ENCODE measurements around the gene NDFIP2. TPM values are rescaled to one million over a fixed set of nuclear protein-coding genes. Genes with fewer than 3 reads are reported as not detected.
A peak's percentile ranks its signal among the peaks of the same experiment; 100 is the strongest.

The NDFIP2 gene
- total RNA-seq, 4 donors from 2014 or later: 78.6 to 83.2 (median 80.7) TPM

GRCh38 chr13:79541426-79542049 lies 60.6 kb downstream of the NDFIP2 start:
- H3K4me3 ChIP-seq (ENCODE audit: low read depth, poor library complexity, severe bottlenecking): no peak overlapping the region
- intact Hi-C loops (cut with DNase I; ENCODE audit: low total_unique reads): no loop called here
- TF ChIP-seq CTCF (IDR thresholded peaks at IDR 0.05) (peak in 1 of 3 donors; percentile 54), POLR2A (IDR thresholded peaks at IDR 0.05) (no peak)
- 0% methylated on average over 1 of the region's 1 CpG for WGBS, 2 donors
- DNase-seq (ENCODE audit: low spot score in 2 of 2): no peak

- 65 to 74% methylated on average over 1 of the region's 1 CpG for WGBS, 2 donors
- DNase-seq (ENCODE audit: low spot score in 2 of 2): no peak
- no peak for TF ChIP-seq CTCF (IDR thresholded peaks at IDR 0.05)
- H3K4me3 ChIP-seq (ENCODE audit: low read depth, poor library complexity, severe bottlenecking): no peak overlapping the region
- intact Hi-C loops (cut with DNase I; ENCODE audit: low total_unique reads): no loop called here
Measured at GRCh38 chr13:79543883-79544282, 62.9 kb downstream of the NDFIP2 start.

GRCh38 chr13:79547211-79548195 lies 66.5 kb downstream of the NDFIP2 start:
- WGBS, 2 donors: 87 to 88% methylated on average over 4 of the region's 4 CpGs
- intact Hi-C loops (cut with DNase I; ENCODE audit: low total_unique reads): no loop called here
- no peak for TF ChIP-seq CTCF (IDR thresholded peaks at IDR 0.05)
- no peak for TF ChIP-seq POLR2A (IDR thresholded peaks at IDR 0.05)
- no peak overlapping the region for H3K4me3 ChIP-seq (ENCODE audit: low read depth, poor library complexity, severe bottlenecking)
- DNase-seq (ENCODE audit: low spot score in 2 of 2): no peak

- TF ChIP-seq POLR2A (IDR thresholded peaks at IDR 0.05) (no peak), CTCF (IDR thresholded peaks at IDR 0.05) (no peak)
- DNase-seq (ENCODE audit: low spot score in 2 of 2): no peak
Measured at GRCh38 chr13:79548902-79549301, 67.9 kb downstream of the NDFIP2 start.

DNA sequence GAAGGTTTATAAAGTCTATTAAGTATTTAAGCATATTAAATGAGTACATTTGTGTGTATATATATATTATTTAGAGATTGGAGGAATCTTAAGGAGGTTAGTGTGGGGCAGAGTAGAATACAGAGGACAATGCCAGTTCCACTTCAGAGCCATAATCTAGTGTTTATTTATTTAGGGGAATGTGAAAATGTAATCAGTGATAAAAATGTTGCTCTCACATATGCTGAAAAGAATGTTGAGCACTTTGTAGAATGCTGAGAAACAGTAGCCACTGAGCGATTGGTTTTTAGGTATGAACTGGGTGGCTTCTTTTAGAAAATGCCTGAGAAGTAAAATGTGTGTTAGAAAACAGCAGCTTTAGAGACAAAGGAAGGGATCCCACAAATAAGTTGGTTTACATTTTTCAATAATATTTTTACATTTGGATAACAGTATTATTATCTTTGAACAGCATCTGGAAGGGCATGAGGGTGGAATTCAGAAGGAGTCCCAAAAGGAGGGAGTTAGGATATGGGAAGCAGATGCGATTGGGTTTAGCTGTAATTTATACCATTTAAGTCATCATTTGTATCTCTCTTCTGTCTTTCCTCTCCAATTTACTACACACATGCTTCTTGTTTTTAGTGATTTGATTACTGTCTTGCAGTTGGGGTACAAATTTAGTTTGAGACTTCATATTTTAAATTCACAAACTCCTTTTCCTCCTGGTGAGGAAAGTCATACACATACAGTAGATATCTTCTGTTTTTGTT lies 68.6 kb downstream of the NDFIP2 start:
- TF ChIP-seq CTCF (IDR thresholded peaks at IDR 0.05): no peak
- TF ChIP-seq POLR2A (IDR thresholded peaks at IDR 0.05): no peak
- H3K4me3 ChIP-seq (ENCODE audit: low read depth, poor library complexity, severe bottlenecking): no peak overlapping the region
- DNase-seq (ENCODE audit: low spot score in 2 of 2): no peak
- intact Hi-C loops (cut with DNase I; ENCODE audit: low total_unique reads): no loop called here
- WGBS, 2 donors: 71 to 72% methylated on average over 2 of the region's 2 CpGs

More at GRCh38 chr13:79548902-79549301, 67.9 kb downstream of the NDFIP2 start:
- no peak overlapping the region for H3K4me3 ChIP-seq (ENCODE audit: low read depth, poor library complexity, severe bottlenecking)
- intact Hi-C loops (cut with DNase I; ENCODE audit: low total_unique reads): no loop called here
